GM10248 (cell line): ENCODE measurements around the gene DHRS7C.

Experiments
- CTCF ChIA-PET: fragments of 300-600 bp; sonication (Branson Sonifier 250); formaldehyde crosslinking; extraction: SDS; loops from one replicate; lab custom pipeline; 2021; ENCODE audit warnings: antibody characterized with exemption; lab: Yijun Ruan, JAX
- POLR2A ChIA-PET: fragments of 350-650 bp; sonication (Branson Sonifier 250); formaldehyde crosslinking; extraction: SDS; loops from one replicate; lab custom pipeline; 2020; ENCODE audit warnings: antibody characterized with exemption; lab: Yijun Ruan, JAX
- DNase-seq: peaks from one replicate; pipeline ENCODE4 v3.0.0; 2012; ENCODE audit errors: extremely low spot score
- TF ChIP-seq, protein P1 (sequence below): IDR thresholded peaks from 2 replicates; pipeline ENCODE4 v1.5.1; 2012; ENCODE audit warnings: mild to moderate bottlenecking, low read depth; ENCODE audit errors: extremely low read depth, missing control alignments, control extremely low read depth

Gene DHRS7C

DNA sequence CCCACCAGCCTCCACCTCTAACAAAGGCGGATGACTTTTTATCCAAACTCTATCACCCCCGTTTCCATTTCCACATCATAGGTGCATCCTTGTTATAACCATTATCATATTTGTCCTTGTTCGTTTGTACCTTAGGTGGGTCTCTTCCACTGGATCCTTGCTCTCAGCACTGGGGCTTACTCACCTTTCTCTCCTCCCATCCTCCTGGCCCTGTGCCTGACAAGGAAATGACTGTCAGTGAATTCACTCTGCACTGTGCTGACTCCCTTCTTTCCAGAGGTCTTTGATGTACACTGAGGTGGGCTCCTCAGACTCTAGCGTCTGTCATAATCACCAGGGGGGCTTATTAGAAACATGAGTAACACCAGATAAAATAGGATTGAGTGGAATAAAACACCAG, 27.4 kb upstream of the DHRS7C start:
- no peak for DNase-seq
- POLR2A ChIA-PET, result no interaction called here
- TF ChIP-seq, protein P1, sequence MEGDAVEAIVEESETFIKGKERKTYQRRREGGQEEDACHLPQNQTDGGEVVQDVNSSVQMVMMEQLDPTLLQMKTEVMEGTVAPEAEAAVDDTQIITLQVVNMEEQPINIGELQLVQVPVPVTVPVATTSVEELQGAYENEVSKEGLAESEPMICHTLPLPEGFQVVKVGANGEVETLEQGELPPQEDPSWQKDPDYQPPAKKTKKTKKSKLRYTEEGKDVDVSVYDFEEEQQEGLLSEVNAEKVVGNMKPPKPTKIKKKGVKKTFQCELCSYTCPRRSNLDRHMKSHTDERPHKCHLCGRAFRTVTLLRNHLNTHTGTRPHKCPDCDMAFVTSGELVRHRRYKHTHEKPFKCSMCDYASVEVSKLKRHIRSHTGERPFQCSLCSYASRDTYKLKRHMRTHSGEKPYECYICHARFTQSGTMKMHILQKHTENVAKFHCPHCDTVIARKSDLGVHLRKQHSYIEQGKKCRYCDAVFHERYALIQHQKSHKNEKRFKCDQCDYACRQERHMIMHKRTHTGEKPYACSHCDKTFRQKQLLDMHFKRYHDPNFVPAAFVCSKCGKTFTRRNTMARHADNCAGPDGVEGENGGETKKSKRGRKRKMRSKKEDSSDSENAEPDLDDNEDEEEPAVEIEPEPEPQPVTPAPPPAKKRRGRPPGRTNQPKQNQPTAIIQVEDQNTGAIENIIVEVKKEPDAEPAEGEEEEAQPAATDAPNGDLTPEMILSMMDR, result no peak
- CTCF ChIA-PET, result interaction anchor here (1.5 kb wide), 1 partner anchor 12 kb away, joined by 4 read pairs; no protein-coding TSS in a partner anchor

GRCh38 chr17:9817086-9817485, 25.7 kb upstream of the DHRS7C start:
- DNase-seq, result no peak
- TF ChIP-seq, protein P1, result no peak
- POLR2A ChIA-PET, result no interaction called here
- CTCF ChIA-PET, result no interaction called here

GRCh38 chr17:9816472-9816871, 25.1 kb upstream of the DHRS7C start:
- DNase-seq, result no peak
- ChIA-PET POLR2A (no interaction called here), CTCF (no interaction called here)
- TF ChIP-seq, protein P1, result no peak

DNA sequence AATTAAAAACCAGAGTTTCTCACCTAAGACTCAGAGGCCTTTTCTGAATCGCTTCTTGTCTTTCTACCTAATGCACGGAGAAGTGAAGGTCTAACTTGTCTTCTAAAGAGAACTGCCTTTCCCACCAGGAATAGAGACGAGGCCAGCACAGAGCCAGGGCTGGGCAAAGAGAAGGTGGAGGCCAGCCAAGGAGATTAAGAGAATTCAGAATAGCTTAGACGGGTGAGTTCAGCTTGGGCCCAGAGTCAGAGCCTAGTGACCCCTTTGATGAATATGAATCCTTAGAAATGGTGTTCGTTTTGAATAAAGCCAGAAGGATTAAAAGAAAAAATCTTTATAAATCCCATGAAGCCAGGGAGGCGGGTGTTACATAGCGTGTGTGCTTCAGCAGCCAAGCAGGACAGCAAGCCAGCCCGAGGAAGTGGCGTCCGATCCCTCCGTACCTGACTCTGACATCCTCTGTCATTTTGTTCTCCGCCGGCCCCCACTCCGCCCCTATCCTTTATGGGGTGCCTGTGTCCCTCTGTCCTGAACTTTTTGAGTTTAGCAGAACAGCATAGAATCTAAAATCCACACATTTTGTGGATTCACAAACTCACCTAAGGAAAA, 23.0 kb upstream of the DHRS7C start:
- ChIA-PET POLR2A (no interaction called here), CTCF (no interaction called here)
- no peak for DNase-seq
- TF ChIP-seq, protein P1, result no peak

- ChIA-PET CTCF (no interaction called here), POLR2A (no interaction called here)
- TF ChIP-seq, protein P1, result no peak
- no peak for DNase-seq
These were observed 21.8 kb upstream of the DHRS7C start for GRCh38 chr17:9813166-9813565.

- ChIA-PET POLR2A (no interaction called here), CTCF (no interaction called here)
- DNase-seq, result no peak
- TF ChIP-seq, protein P1, result no peak
These were observed 20.1 kb upstream of the DHRS7C start for GRCh38 chr17:9811537-9811936.
